ENCODE measurements around the gene RSPH6A.
A peak's percentile ranks its signal among the peaks of the same experiment; 100 is the strongest.

The RSPH6A gene

DNA sequence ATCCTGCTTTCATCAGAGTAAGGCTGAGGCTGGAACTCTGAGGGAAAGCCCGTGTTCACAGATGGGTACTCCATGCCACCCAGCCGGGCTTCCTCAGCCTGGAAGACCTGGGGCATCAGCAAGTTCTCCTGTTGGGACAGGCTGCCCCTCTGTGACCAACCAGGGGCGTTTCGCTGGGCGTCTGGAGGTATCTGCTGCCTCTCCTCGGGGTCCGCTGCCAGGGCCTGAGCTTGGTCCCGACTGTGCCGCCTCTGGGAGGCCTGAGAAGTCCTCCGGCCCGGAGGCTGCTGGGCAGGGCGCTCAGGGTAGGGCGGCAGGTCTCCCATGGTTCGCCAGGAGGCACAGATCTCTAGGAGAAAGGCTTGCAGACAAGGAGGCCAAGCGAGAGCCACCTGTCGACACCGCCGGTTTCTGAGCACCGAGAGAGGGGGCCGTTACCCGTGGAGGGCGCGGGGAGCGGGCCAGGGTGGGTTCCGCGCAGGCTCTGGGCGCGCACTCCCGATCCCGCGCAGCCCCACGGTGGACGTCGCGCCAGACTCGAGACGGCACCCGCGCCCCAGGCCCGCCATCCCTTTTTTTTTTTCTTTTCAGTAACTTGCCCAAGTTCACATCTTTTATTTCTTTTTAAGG lies at the start of gene RSPH6A:
TSS of gene RSPH6A (minus strand) at position 458 of the 630 bp plus-strand sequence. CDS start at position 326, 132 bp downstream.
- no peak for DNase-seq

- DNase-seq, result no peak
Measured at GRCh38 chr19:45864629-45865082, 49.5 kb upstream of the RSPH6A start.

DNA sequence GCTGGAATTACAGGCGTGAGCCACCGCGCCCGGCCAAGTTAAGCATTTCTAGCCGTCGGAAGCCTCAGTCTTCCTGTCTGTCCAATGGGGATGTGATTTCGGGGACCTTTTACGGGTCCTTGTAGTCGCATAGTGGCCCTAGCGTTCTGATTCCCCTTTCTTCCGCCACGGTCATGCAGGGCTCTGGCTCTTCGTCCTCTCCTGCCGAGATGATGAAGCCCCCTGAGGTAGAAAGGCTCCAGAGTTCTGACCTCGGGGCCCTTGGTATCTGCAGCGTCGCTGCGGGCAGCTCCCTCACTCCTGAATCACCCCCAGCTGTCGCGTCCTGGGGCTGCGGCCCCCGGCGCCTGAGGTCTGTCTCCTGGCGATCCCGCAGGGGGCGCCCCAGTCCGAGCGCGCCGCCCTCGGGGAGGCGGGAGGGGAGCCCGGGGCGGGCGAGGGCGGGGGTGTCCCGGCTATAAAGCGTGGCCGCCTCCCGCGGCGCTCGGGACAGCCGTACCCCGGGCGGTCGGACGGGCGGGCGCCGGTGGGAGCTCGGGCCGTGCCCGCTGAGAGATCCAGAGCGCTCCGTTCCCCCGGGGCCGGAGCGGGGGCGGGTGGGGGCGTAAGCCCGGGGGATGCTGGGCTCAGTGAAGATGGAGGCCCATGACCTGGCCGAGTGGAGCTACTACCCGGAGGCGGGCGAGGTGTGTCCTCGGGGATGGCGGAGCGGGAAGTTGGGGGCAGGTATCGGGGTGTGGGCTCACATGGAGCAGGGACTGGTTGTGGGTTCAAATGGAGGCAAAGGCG lies 48.9 kb upstream of the RSPH6A start, which contains the start of gene FOXA3:
TSS of gene FOXA3 (plus strand) at position 487 of the 789 bp plus-strand sequence. CDS start at position 618, 131 bp downstream.
- peak; percentile 72 for DNase-seq

DNA sequence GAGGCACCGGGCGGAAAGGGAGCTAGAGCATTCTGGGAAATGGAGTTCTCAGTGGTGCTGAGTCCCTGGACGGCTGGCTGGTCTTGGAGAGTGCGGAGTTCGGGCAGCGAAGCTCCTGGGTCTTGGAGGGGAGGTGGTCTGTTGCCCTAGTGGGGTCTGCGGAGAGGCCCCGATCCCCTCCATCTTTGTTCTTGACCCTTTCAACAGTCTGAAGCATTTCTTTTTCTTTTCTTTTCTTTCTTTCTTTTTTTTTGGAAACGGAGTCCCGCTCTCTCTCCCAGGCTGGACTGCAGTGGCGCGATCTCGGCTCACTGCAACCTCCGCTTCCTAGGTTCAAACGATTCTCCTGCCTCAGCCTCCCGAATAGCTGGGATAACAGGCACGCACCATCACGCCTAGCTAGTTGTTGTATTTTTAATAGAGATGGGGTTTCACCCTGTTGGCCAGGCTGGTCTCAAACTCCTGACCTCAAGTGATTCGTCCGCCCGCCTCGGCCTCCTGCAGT lies 48.3 kb upstream of the RSPH6A start:
- no peak for DNase-seq

- DNase-seq, result peak; percentile 99
Measured at GRCh38 chr19:45862564-45863334, 47.6 kb upstream of the RSPH6A start, which contains the start of gene SYMPK. Gene SYMPK (minus strand): TSS chr19:45863147. CDS start chr19:45854495, 8,652 bp downstream.

GRCh38 chr19:45862271-45862563 lies 47.1 kb upstream of the RSPH6A start:
- DNase-seq, result no peak

DNA sequence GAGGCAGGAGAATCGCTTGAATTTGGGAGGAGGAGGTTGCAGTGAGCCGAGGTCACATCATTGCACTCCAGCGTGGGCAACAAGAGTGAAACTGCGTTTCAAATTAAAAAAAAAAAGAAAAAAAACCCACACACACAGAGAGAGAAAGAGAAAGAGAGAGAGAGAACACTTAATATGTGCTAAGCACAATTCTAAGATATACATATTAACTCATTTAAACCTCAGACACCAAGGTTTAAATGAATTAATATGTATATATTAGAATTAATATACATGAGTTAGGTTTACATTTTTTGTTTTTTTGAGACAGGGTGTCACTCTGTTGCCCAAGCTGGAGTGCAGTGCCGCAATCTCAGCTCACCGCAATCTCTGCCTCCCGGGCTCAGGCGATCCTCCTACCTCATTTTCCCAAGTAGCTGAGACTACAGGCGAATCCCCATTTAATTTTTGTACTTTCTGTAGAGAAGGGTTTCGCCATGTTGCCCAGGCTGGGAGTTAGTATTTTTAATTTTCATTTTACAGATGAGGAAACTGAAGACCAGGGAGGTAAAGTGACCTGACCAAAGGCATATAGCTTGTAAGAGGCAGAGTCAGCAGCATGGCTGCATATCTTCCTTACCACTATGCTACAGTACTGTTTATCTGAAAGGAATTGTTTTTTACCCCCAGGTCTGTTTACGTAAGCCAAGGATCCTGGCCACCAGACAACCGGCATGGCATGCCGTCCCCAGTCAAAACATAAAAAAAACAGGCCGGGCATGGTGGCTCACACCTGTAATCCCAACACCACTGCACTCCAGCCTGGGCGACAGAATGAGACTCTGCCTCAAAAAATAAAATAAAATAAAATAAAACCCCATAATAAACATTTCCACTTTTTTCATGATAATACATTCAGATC lies 45.5 kb upstream of the RSPH6A start:
- no peak for DNase-seq

- DNase-seq, result no peak
Measured at GRCh38 chr19:45854167-45854778, 39.2 kb upstream of the RSPH6A start.

GRCh38 chr19:45852983-45853382 lies 37.9 kb upstream of the RSPH6A start:
- no peak for DNase-seq

DNA sequence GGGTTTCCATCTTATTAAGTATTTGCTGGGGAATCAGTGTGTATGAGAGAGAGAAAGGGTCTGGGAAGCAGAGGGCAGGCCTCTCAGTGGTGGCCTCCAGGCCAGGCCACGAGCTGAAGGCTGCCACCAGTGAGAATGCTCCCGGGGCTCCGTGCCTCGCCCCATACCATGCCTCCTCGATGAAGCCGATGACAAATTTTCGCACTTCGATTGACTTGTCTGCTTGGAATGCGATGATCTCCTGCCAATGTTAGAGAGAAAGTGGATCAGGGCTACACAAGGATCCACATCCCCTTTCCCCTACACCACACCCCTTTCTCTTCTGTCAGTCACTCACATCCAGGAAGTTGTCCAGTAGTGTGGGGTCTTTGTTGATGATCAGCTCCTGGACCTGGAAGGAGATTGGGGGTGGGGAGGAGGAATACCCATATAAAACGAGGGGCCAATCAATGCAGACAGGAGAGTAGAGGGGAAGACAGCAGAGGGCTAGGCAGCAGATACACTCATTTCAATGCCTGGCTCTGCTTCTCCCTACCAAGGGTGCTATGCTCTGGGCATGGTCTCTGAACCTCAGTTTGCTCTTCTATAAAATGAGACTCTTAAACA lies 37.1 kb upstream of the RSPH6A start:
- DNase-seq, result no peak

DNA sequence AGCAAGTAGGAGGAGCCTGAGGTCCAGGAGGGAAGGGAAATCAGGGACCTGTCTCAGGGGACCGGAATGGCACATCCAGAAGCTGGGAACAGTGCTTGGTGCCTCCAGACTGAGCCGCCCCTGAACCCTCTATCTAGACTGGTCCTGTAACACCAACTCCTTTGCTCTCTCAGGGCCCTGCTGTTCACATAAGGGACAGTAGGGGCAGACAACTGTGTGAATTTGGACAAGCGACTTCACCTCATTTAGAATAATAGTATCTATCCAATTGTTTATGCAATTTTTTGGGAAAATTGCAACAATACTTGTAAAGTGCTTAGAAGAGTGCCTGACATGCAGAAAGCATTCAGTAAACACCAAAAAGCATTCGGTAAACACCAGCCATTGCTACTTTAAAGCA lies 33.8 kb upstream of the RSPH6A start:
- peak; percentile 51 for DNase-seq

DNA sequence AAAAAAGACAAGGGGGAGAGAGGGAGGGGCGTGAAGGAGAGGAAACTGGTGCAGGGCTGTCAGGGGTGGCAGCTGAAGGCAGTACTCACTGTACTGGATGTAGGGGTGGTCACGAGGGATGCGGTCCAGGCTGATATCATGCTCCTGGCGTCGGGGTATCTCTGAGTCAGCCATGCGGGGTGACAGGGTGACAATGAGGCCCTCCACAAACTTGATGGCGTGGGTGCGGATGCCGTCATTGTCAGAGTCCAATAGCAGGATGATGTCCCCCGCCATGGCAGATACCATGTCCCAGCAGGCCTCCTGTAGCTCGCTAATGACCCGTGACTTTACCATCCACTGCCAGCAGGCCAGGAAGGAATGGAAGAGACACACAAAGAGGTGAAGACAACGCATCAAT lies 32.6 kb upstream of the RSPH6A start:
- no peak for DNase-seq

GRCh38 chr19:45842198-45842597 lies 27.1 kb upstream of the RSPH6A start:
- DNase-seq, result no peak

GRCh38 chr19:45834970-45835369 lies 19.9 kb upstream of the RSPH6A start:
- DNase-seq, result no peak

- no peak for DNase-seq
Measured at GRCh38 chr19:45828945-45829344, 13.8 kb upstream of the RSPH6A start.

DNA sequence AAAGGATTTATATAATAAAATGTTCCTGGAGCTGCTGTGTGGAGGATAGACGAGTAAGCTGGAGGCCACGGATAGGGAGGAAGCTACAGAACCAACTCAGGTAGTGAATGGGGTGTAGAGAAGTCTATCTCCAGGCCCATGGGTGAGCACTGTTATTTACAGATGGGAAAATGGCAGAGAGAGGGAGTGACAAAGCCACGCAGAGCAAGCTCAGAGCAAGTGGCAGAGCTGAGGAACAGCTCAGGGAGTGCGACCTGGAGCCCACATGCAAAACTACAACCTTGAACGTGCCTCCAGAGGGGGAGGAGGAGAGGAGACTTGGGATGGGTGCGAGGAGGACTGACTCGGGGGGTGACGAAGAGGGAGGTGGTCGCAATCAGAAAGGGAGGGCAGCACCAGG lies 13.4 kb upstream of the RSPH6A start:
- DNase-seq, result no peak

GRCh38 chr19:45827459-45828093 lies 12.5 kb upstream of the RSPH6A start:
- no peak for DNase-seq

DNA sequence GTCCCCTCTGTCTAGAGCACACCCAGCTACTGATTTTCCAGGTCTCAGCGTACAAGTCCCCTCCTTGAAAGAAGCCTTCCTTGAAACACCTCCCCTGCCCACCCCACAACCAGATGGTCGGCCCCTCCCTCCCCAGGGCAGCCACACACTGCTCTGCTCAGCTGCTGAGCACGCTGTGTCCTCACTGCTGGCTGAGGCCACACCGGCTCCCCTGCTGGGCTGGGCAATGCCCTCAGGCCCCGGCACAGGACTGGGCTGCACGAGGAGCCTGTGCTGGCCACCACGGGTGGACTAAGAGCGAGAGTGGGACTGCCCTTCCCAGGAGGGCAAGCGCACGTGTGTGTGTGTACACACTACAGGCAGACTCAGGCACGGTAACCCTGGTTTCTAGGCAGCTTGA lies 11.8 kb upstream of the RSPH6A start:
- no peak for DNase-seq

- no peak for DNase-seq
Measured at GRCh38 chr19:45825917-45826893, 11.1 kb upstream of the RSPH6A start.

GRCh38 chr19:45825263-45825605 lies 10.1 kb upstream of the RSPH6A start:
- DNase-seq, result no peak

All from hematopoietic multipotent progenitor cell treated with erythropoietin and hydrocortisone succinate and interleukin-3 and kit ligand, for 6 days (in vitro differentiated cells).